GM12878 (cell line): Measurements from ENCODE around the gene KPNA3. TPM values are rescaled to one million over a fixed set of nuclear protein-coding genes. Genes with fewer than 3 reads are reported as not detected.

Source experiments
- BRCA1 ChIP-seq: IDR thresholded peaks from 2 replicates; pipeline ENCODE4 v1.6.1; 2011; ENCODE audit warnings: low read depth, low read length, improper control_type of control experiment
- CBFB ChIP-seq: IDR thresholded peaks from 2 replicates; pipeline ENCODE4 v1.6.1; 2016; ENCODE audit warnings: antibody characterized with exemption, low read depth
- CREB1 ChIP-seq: IDR thresholded peaks from 2 replicates; pipeline ENCODE4 v1.6.1; 2012; ENCODE audit warnings: low read depth, mild to moderate bottlenecking, inconsistent platforms
- FOXK2 ChIP-seq: fragments of 450-650 bp; IDR thresholded peaks from 2 replicates; pipeline ENCODE4 v1.6.1; 2017; ENCODE audit warnings: mild to moderate bottlenecking, moderate library complexity
- JUND ChIP-seq: IDR thresholded peaks from 2 replicates; pipeline ENCODE4 v1.6.1; 2012; ENCODE audit warnings: low read depth, mild to moderate bottlenecking, low read length, improper control_type of control experiment, moderate library complexity
- MEF2A ChIP-seq: IDR thresholded peaks from 2 replicates; pipeline ENCODE4 v1.6.1; 2011; ENCODE audit warnings: low read depth, mild to moderate bottlenecking, low read length, moderate library complexity; ENCODE audit not compliant: insufficient read depth
- MXI1 ChIP-seq: fragments of 150-350 bp; IDR thresholded peaks from 2 replicates; pipeline ENCODE4 v1.6.1; 2011; ENCODE audit warnings: low read depth, mild to moderate bottlenecking, inconsistent platforms, low read length, improper control_type of control experiment
- RB1 ChIP-seq: fragments of 450-650 bp; formaldehyde crosslinking; IDR thresholded peaks from 2 replicates; pipeline ENCODE4 v1.6.1; 2017; ENCODE audit warnings: mild to moderate bottlenecking, borderline replicate concordance
- RBBP5 ChIP-seq: fragments of 200-600 bp; sonication (generic); conservative IDR thresholded peaks from 2 replicates; pipeline ENCODE4 v1.6.1; 2016
- RUNX3 ChIP-seq: IDR thresholded peaks from 2 replicates; pipeline ENCODE4 v1.6.1; 2012; ENCODE audit warnings: low read length, inconsistent platforms
- SIX5 ChIP-seq: IDR thresholded peaks from 2 replicates; pipeline ENCODE4 v1.6.1; 2011; ENCODE audit warnings: mild to moderate bottlenecking, low read depth, low read length, moderate library complexity; ENCODE audit not compliant: severe bottlenecking
- SMAD5 ChIP-seq: IDR thresholded peaks from 2 replicates; pipeline ENCODE4 v1.6.1; 2016; ENCODE audit warnings: antibody characterized with exemption, low read depth
- SMC3 ChIP-seq: IDR thresholded peaks from 2 replicates; pipeline ENCODE4 v1.6.1; 2011; ENCODE audit warnings: low read length, improper control_type of control experiment, borderline replicate concordance
- ZBED1 ChIP-seq: IDR thresholded peaks from 2 replicates; pipeline ENCODE4 v1.6.1; 2016; ENCODE audit warnings: borderline replicate concordance
- ZNF217 ChIP-seq: fragments of 450-650 bp; IDR thresholded peaks from 2 replicates; pipeline ENCODE4 v1.6.1; 2017; ENCODE audit warnings: antibody characterized with exemption, mild to moderate bottlenecking
- ZSCAN29 ChIP-seq: fragments of 450-650 bp; IDR thresholded peaks from 2 replicates; pipeline ENCODE4 v1.6.1; 2017; ENCODE audit warnings: mild to moderate bottlenecking, moderate library complexity
- polyA plus RNA-seq, 11 experiments: library from polyadenylated mRNA; depleted of rRNA in 4 of 11; unstranded in 6 of 11; stranded (reverse) in 5 of 11; fragments of >200 nt; fragmentation: Nextera tagmentation in 4 of 11; fragmentation: Illumina TruSeq in 1 of 11; extraction: Ambion mirVana in 4 of 11; extraction: Trizol in 1 of 11; gene quantifications; 1 replicate in 1 of 11; 2 replicates in 10 of 11; pipeline versions ENCODE4 v1.2.1 to v1.2.3, GENCODE V29; 2011 to 2016; ENCODE audit warnings: inconsistent platforms in 2 of 11, missing spikeins in 2 of 11, low read depth in 1 of 11
- total RNA-seq, 4 experiments: library from RNA; depleted of rRNA in 3 of 4; stranded (reverse); fragments of >200 nt in 3 of 4; fragmentation: Illumina TruSeq in 1 of 4; extraction: Trizol in 1 of 4; gene quantifications; 2 replicates each; pipeline versions ENCODE4 v1.2.1 to v1.2.3, GENCODE V29; 2013 to 2021
- TF ChIP-seq, protein P1 (sequence below): fragments of 450-650 bp; conservative IDR thresholded peaks from 2 replicates; pipeline ENCODE4 v1.6.1; 2017; ENCODE audit warnings: mild to moderate bottlenecking, moderate library complexity
- TF ChIP-seq, protein P2 (sequence below): fragments of 450-650 bp; IDR thresholded peaks from 2 replicates; pipeline ENCODE4 v1.6.1; 2016; ENCODE audit warnings: mild to moderate bottlenecking
- TF ChIP-seq, protein P3 (sequence below): IDR thresholded peaks from 2 replicates; pipeline ENCODE4 v1.6.1; 2012; ENCODE audit warnings: low read depth, low read length, improper control_type of control experiment
- TF ChIP-seq, protein P4 (sequence below): fragments of 450-650 bp; IDR thresholded peaks from 2 replicates; pipeline ENCODE4 v1.6.1; 2018; ENCODE audit warnings: borderline replicate concordance, mild to moderate bottlenecking; ENCODE audit not compliant: partially characterized antibody
- TF ChIP-seq, protein P5 (sequence below): IDR thresholded peaks from 2 replicates; pipeline ENCODE4 v1.6.1; 2012; ENCODE audit warnings: low read depth, low read length, improper control_type of control experiment

KPNA3 gene
- total and polyA plus RNA-seq, 10 of the 15 experiments (the other 5 are each of a cell fraction or from before 2014, with no cell fraction given): 23.3 to 50.5 (median 31.1) TPM

DNA sequence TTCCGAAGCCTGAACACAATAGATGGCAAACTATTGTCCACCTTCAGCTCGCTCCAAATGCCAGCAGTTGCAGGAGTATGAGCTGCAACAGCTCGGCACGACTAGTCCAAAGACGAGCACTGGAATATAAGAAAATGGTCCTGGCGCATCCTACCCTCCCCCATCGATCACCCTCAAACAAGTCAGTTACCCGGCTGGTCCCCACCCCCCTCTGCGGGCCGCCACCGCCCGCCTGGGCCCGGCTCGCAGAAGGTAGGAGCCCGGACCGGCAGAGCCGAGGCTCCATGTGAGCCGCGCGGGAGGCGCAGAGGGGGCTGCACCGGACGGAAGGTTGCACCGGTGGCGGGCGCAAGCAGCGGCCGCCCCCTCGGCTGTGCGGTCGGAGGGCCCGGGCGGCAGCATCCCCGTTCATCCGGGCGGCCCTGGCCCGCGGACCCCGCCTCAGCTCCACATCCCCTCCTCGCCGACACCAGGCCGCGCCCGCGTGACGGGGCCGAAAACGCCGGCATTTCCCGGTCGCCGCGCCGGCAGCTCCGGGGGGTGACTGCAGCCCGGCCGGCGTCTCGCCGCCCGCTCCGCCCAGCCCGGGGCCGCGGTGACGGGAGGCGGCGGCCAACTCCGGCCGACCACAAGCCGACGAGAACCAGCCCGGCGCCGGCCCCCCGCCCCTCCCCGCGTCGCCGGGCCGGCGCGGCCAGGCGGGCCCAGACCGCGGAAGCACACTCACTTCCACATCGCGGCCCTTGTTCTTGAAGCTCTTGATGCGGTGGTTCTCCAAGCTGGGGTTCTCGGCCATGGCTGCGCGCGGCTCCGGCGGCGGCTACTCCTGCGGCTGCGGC lies 552 bp downstream of the KPNA3 start (continued):
- TF ChIP-seq, protein P1, sequence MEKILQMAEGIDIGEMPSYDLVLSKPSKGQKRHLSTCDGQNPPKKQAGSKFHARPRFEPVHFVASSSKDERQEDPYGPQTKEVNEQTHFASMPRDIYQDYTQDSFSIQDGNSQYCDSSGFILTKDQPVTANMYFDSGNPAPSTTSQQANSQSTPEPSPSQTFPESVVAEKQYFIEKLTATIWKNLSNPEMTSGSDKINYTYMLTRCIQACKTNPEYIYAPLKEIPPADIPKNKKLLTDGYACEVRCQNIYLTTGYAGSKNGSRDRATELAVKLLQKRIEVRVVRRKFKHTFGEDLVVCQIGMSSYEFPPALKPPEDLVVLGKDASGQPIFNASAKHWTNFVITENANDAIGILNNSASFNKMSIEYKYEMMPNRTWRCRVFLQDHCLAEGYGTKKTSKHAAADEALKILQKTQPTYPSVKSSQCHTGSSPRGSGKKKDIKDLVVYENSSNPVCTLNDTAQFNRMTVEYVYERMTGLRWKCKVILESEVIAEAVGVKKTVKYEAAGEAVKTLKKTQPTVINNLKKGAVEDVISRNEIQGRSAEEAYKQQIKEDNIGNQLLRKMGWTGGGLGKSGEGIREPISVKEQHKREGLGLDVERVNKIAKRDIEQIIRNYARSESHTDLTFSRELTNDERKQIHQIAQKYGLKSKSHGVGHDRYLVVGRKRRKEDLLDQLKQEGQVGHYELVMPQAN: peak; percentile 84
- TF ChIP-seq, protein P2, sequence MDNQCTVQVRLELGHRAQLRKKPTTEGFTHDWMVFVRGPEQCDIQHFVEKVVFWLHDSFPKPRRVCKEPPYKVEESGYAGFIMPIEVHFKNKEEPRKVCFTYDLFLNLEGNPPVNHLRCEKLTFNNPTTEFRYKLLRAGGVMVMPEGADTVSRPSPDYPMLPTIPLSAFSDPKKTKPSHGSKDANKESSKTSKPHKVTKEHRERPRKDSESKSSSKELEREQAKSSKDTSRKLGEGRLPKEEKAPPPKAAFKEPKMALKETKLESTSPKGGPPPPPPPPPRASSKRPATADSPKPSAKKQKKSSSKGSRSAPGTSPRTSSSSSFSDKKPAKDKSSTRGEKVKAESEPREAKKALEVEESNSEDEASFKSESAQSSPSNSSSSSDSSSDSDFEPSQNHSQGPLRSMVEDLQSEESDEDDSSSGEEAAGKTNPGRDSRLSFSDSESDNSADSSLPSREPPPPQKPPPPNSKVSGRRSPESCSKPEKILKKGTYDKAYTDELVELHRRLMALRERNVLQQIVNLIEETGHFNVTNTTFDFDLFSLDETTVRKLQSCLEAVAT: no peak
- TF ChIP-seq CBFB: no peak
- TF ChIP-seq, protein P3, sequence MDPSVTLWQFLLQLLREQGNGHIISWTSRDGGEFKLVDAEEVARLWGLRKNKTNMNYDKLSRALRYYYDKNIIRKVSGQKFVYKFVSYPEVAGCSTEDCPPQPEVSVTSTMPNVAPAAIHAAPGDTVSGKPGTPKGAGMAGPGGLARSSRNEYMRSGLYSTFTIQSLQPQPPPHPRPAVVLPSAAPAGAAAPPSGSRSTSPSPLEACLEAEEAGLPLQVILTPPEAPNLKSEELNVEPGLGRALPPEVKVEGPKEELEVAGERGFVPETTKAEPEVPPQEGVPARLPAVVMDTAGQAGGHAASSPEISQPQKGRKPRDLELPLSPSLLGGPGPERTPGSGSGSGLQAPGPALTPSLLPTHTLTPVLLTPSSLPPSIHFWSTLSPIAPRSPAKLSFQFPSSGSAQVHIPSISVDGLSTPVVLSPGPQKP: no peak
- no peak for TF ChIP-seq MEF2A
- no peak for TF ChIP-seq FOXK2
- TF ChIP-seq MXI1: no peak
- TF ChIP-seq ZNF217: 0 out of 2 replicates have a peak, but pooled peaks have one; percentile 14
- TF ChIP-seq ZSCAN29: 0 out of 2 replicates have a peak, but pooled peaks have one; percentile 9
- no peak for TF ChIP-seq JUND
- TF ChIP-seq, protein P4, sequence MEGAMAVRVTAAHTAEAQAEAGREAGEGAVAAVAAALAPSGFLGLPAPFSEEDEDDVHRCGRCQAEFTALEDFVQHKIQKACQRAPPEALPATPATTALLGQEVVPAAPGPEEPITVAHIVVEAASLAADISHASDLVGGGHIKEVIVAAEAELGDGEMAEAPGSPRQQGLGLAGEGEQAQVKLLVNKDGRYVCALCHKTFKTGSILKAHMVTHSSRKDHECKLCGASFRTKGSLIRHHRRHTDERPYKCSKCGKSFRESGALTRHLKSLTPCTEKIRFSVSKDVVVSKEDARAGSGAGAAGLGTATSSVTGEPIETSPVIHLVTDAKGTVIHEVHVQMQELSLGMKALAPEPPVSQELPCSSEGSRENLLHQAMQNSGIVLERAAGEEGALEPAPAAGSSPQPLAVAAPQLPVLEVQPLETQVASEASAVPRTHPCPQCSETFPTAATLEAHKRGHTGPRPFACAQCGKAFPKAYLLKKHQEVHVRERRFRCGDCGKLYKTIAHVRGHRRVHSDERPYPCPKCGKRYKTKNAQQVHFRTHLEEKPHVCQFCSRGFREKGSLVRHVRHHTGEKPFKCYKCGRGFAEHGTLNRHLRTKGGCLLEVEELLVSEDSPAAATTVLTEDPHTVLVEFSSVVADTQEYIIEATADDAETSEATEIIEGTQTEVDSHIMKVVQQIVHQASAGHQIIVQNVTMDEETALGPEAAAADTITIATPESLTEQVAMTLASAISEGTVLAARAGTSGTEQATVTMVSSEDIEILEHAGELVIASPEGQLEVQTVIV: no peak
- no peak for TF ChIP-seq BRCA1
- TF ChIP-seq SMC3: no peak
- TF ChIP-seq SMAD5: no peak
- 0 out of 2 replicates have a peak, but pooled peaks have one; percentile 25 for TF ChIP-seq RB1
- 0 out of 2 replicates have a peak, but pooled peaks have one; percentile 4 for TF ChIP-seq CREB1
- no peak for TF ChIP-seq ZBED1
- TF ChIP-seq, protein P5, sequence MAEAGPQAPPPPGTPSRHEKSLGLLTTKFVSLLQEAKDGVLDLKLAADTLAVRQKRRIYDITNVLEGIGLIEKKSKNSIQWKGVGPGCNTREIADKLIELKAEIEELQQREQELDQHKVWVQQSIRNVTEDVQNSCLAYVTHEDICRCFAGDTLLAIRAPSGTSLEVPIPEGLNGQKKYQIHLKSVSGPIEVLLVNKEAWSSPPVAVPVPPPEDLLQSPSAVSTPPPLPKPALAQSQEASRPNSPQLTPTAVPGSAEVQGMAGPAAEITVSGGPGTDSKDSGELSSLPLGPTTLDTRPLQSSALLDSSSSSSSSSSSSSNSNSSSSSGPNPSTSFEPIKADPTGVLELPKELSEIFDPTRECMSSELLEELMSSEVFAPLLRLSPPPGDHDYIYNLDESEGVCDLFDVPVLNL: no peak
- TF ChIP-seq RBBP5: no peak
- TF ChIP-seq RUNX3: no peak
- no peak for TF ChIP-seq SIX5
